Subcutaneous abdominal adipose tissue (tissue), 5 donors: ENCODE results near the gene GDA.

Experiments
- H3K27ac ChIP-seq: one replicate; pipeline ENCODE4 v1.7.0; 2013; ENCODE audit warnings: low read depth, mild to moderate bottlenecking, inconsistent platforms, low read length, moderate library complexity
- H3K27me3 ChIP-seq, 5 donors: one replicate each; pipeline ENCODE4 v1.7.0; 2013; ENCODE audit warnings: low read length in 5 of 5, inconsistent platforms in 1 of 5; ENCODE audit not compliant: control insufficient read depth in 5 of 5, insufficient read depth in 4 of 5
- H3K36me3 ChIP-seq, 5 donors: one replicate each; pipeline ENCODE4 v1.7.0; 2013; ENCODE audit warnings: low read length in 5 of 5; ENCODE audit not compliant: control insufficient read depth in 5 of 5, insufficient read depth in 5 of 5
- H3K4me1 ChIP-seq, 5 donors: one replicate each; pipeline ENCODE4 v1.7.0; 2013; ENCODE audit warnings: low read length in 5 of 5, mild to moderate bottlenecking in 3 of 5, moderate library complexity in 1 of 5; ENCODE audit not compliant: control insufficient read depth in 5 of 5, insufficient read depth in 5 of 5
- H3K4me3 ChIP-seq, 5 donors: one replicate each; pipeline ENCODE4 v1.7.0; 2013; ENCODE audit warnings: low read length in 5 of 5, low read depth in 1 of 5
- H3K9ac ChIP-seq, 5 donors: one replicate each; pipeline ENCODE4 v1.7.0; 2013; ENCODE audit warnings: low read length in 5 of 5, mild to moderate bottlenecking in 4 of 5, moderate library complexity in 3 of 5
- H3K9me3 ChIP-seq, 5 donors: one replicate each; pipeline ENCODE4 v1.7.0; 2013; ENCODE audit warnings: low read length in 5 of 5; ENCODE audit not compliant: control insufficient read depth in 5 of 5
- donor health status: healthy.
- donor health status: healthy.
- donor health status: healthy.
- donor health status: healthy.
- donor health status: healthy.

GDA gene

DNA sequence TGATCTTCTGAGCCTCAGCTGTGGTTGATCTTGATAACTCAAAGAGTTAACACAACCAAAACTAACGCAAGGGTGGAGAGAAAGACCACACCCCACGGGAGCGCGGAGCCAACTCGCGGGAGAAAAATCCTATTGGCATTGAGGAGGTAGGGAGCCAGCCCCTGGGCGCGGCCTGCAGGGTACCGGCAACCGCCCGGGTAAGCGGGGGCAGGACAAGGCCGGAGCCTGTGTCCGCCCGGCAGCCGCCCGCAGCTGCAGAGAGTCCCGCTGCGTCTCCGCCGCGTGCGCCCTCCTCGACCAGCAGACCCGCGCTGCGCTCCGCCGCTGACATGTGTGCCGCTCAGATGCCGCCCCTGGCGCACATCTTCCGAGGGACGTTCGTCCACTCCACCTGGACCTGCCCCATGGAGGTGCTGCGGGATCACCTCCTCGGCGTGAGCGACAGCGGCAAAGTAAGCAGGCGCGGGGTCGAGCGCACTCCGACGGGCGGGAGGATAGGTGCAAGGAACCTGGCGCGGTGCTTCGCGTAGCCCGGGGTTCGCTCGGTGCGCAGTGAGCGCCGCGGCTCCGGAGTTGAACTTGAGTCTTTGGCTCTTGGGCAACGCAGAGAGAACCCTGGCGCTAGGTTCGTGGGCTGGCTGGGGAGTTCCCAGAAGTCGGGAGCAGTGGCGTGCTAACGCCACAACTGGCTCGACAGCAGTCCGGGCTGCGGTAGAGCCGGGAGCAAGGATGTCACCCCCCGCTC, at the start of gene GDA:
Gene GDA, plus strand, starts transcription at position 210 of the 745 bp plus-strand sequence. Its CDS starts 120 bp downstream, at position 330.
- Histone ChIP-seq H3K4me1 (peaks cover 0 to 9% (median 8%) of the 10 kb centered on the region in 5 donors), H3K27me3 (peaks cover 0 to 21% (median 16%) of the 10 kb centered on the region in 5 donors), H3K27ac (no peak within 1 kb of the TSS), H3K36me3 (no peaks in the 10 kb centered on the region), H3K4me3 (peak within 1 kb of the TSS in 4 of 5 donors; percentile 17 to 67 (median 50)), H3K9ac (no peak within 1 kb of the TSS), H3K9me3 (peaks cover 0 to under 1% (median 0%) of the 10 kb centered on the region in 5 donors)

DNA sequence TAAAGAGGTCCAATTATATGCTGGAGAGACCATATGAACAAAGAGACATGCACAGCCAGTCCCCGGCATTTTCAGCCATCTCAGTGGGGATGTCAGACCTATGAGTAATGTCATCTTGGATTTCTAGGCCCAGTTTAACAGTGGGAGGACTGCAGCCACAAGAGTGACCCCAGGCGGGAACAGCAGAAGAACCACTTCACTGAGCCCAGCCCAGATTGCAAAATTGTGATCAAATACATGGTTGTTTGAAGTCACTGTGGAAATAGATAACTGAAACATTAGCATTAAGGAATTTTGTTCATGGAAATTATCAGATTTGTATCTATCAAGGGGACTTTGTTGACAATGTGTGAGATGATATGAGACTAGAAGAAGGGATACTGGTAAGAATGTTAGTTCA, 46.7 kb upstream of the GDA start:
- H3K36me3 ChIP-seq: no peaks in the 10 kb centered on the region
- peaks cover 0 to 5% (median 3%) of the 10 kb centered on the region in 5 donors for H3K9me3 ChIP-seq
- no peak overlapping the region for H3K4me3 ChIP-seq
- no peak overlapping the region for H3K9ac ChIP-seq
- no peaks in the 10 kb centered on the region for H3K4me1 ChIP-seq
- H3K27me3 ChIP-seq: no peaks in the 10 kb centered on the region
- H3K27ac ChIP-seq: no peak overlapping the region

GRCh38 chr9:72113056-72113455, 36.2 kb upstream of the GDA start:
- no peak overlapping the region for H3K9ac ChIP-seq
- H3K4me1 ChIP-seq: no peaks in the 10 kb centered on the region
- no peaks in the 10 kb centered on the region for H3K36me3 ChIP-seq
- no peak overlapping the region for H3K4me3 ChIP-seq
- H3K9me3 ChIP-seq: peaks cover 0 to 3% (median 0%) of the 10 kb centered on the region in 5 donors
- H3K27ac ChIP-seq: no peak overlapping the region
- no peaks in the 10 kb centered on the region for H3K27me3 ChIP-seq

GRCh38 chr9:72119853-72120252, 29.4 kb upstream of the GDA start:
- no peak overlapping the region for H3K4me3 ChIP-seq
- no peaks in the 10 kb centered on the region for H3K4me1 ChIP-seq
- no peaks in the 10 kb centered on the region for H3K27me3 ChIP-seq
- peaks cover 0 to 3% (median 0%) of the 10 kb centered on the region in 5 donors for H3K9me3 ChIP-seq
- no peak overlapping the region for H3K9ac ChIP-seq
- H3K27ac ChIP-seq: no peak overlapping the region
- no peaks in the 10 kb centered on the region for H3K36me3 ChIP-seq

GRCh38 chr9:72124947-72125346, 24.3 kb upstream of the GDA start:
- Histone ChIP-seq H3K4me3 (no peak overlapping the region), H3K27ac (no peak overlapping the region), H3K9ac (no peak overlapping the region), H3K4me1 (no peaks in the 10 kb centered on the region), H3K36me3 (no peaks in the 10 kb centered on the region), H3K27me3 (no peaks in the 10 kb centered on the region), H3K9me3 (no peaks in the 10 kb centered on the region)

DNA sequence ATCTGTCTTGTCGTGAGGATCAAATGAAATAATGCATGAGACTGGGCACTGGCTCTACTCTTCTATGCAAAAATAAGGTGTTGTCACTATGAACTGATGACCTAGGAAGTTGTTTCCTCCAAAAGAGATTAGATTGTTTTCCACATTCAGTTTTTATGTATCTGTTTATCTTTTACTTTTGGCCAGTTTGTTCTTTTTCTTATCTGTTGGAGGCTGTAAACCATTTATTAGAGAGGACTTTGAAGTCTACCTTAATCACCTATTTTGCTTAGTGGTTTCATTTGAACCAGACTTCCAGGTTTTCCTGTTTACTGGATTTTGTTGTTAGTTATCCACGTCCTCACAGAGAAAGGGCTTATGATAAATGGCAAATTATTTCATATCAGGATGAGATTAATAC, 21.5 kb upstream of the GDA start:
- no peak overlapping the region for H3K27ac ChIP-seq
- no peak overlapping the region for H3K9ac ChIP-seq
- H3K9me3 ChIP-seq: no peaks in the 10 kb centered on the region

DNA sequence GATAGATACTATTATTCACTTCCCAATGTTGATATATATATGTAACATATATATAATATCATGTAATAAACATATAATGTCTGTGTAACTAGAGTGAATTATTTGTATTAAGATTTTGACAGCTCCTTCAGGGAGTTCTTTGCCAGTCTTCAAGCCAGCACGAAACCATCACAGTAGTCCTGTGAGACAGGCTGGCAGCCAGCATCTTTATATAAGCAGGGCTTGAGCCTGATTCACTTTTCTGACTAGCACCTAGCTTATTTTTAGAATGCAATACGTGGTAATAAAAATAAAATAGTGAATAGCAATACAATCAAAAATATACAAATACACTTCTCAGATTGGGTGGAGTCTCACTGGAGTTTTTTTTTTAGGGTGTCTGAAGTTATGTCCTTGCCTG, 20.7 kb upstream of the GDA start:
- H3K4me3 ChIP-seq: no peak overlapping the region

More for the DNA sequence above, 21.5 kb upstream of the GDA start:
- Histone ChIP-seq H3K4me3 (no peak overlapping the region), H3K4me1 (peaks cover 0 to 8% (median 0%) of the 10 kb centered on the region in 5 donors), H3K36me3 (no peaks in the 10 kb centered on the region), H3K27me3 (no peaks in the 10 kb centered on the region)

DNA sequence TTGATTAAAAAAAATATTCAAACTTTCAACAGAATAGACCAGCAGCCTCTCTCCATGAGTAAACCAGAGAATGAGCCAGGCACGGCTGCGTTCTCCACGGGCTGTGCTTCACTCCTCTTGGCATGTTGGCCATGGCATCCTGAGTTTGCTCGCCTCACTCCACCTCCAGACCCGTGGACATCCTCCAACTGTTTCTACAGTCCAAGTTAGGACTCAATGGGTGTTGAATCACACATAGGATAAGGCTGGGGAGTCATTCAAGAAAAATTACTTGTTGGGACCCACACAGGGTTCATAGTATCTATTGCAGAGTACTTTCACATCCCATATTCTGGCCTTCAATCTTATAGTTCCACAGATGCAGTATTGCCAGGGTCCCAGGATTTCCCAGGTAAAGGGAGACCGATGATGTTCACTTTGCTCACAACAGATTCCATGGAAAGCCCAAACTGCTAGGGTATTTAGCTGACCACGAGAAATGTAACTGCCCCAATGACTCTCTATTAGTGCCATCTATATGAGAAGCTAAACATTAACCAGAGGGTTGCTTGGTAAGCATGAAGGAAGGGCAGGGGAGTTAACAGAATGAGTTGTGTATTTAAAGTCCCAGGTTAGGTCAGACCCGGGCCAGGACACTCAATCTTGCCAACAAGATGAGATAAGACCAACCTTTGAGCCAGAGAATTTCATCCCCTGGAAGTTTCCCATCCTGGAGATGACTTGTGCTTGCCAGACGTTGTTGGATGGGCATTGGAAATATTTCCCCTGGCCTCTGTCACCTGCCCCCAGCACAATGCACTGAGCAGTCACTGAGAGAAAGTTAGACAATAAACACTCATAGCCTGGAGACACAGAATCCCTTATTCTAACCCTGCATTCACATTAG, 19.7 kb upstream of the GDA start:
- Histone ChIP-seq H3K4me1 (peaks cover 0 to 19% (median 5%) of the 10 kb centered on the region in 5 donors), H3K27me3 (no peaks in the 10 kb centered on the region), H3K9ac (no peak overlapping the region), H3K27ac (no peak overlapping the region), H3K4me3 (no peak overlapping the region), H3K36me3 (no peaks in the 10 kb centered on the region), H3K9me3 (no peaks in the 10 kb centered on the region)

More for the DNA sequence above, 20.7 kb upstream of the GDA start:
- H3K27ac ChIP-seq: no peak overlapping the region
- no peaks in the 10 kb centered on the region for H3K27me3 ChIP-seq
- H3K36me3 ChIP-seq: no peaks in the 10 kb centered on the region
- H3K9ac ChIP-seq: no peak overlapping the region
- H3K4me1 ChIP-seq: peaks cover 0 to 13% (median 2%) of the 10 kb centered on the region in 5 donors
- no peaks in the 10 kb centered on the region for H3K9me3 ChIP-seq

DNA sequence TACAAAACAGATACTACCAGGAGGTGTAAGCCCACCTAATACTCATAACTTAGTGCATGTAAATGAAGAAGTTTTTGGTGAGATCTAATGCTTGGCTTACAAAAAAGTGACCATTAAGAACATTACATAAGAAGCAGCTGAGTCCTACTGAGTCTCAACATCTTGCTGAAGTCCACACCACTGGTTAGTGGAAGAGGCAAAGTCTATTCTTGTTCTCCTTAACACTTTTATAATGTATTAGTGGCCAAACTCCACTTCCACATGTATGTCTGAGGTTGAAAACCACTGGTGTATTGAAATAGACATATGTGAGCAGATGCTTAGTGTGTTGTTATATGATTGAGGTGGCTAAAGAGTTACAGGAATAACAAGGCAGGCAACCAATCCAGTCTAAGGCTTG, 18.9 kb upstream of the GDA start:
- Histone ChIP-seq H3K4me3 (no peak overlapping the region), H3K27me3 (no peaks in the 10 kb centered on the region), H3K9me3 (no peaks in the 10 kb centered on the region), H3K27ac (no peak overlapping the region), H3K9ac (no peak overlapping the region), H3K4me1 (peaks cover 0 to 19% (median 5%) of the 10 kb centered on the region in 5 donors), H3K36me3 (no peaks in the 10 kb centered on the region)

DNA sequence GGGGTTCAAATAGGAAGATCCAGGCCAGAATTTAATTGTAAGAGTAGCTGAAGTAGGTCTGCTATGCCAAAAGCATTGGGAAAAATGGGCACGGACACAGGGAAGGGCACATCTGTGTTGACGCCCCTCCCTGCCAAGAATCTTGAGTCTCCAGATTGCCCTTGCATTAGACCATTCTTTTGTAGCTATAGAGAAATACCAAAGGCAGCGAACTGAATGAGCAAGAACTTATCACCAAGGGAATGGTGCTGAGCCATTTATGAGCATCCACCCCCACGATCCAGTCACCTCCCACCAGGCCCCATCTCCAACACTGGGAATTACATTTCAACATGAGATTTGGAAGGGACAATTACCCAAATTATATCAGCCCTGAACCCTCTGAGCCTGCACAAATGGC, 18.0 kb upstream of the GDA start:
- H3K36me3 ChIP-seq: no peaks in the 10 kb centered on the region
- no peaks in the 10 kb centered on the region for H3K9me3 ChIP-seq
- no peak overlapping the region for H3K4me3 ChIP-seq
- no peaks in the 10 kb centered on the region for H3K27me3 ChIP-seq
- no peak overlapping the region for H3K9ac ChIP-seq
- no peak overlapping the region for H3K27ac ChIP-seq
- H3K4me1 ChIP-seq: peaks cover 0 to 19% (median 5%) of the 10 kb centered on the region in 5 donors
